Stomach (tissue), 4 donors: ENCODE data around the gene TPST1.

Source experiments
- CTCF ChIP-seq, 7 experiments: fragments of 450-650 bp in 4 of 7; fragments of 200-600 bp in 3 of 7; sonication (generic) in 3 of 7; IDR thresholded peaks; one replicate each; pipeline ENCODE4 v1.5.1; 2016 to 2019; ENCODE audit warnings: antibody characterized with exemption in 7 of 7, control low read depth in 2 of 7, mild to moderate bottlenecking in 1 of 7
- POLR2AphosphoS5 ChIP-seq, 3 donors: sonication (generic); formaldehyde crosslinking; IDR thresholded peaks; one replicate each; pipeline ENCODE4 v1.6.1; 2016; ENCODE audit warnings: antibody characterized with exemption in 3 of 3

- TF ChIP-seq CTCF (IDR thresholded peaks at IDR 0.05) (no peak), POLR2AphosphoS5 (IDR thresholded peaks at IDR 0.05) (no peak)
Observed at GRCh38 chr7:66359656-66360211, 154.6 kb downstream of the TPST1 start.
